Measurements from ENCODE around the gene ILRUN.
"Not testable (repeated sequence)": the region's sequence is repeated elsewhere in the genome, so short reads cannot be mapped to it uniquely, and the experiment has no call there.

The ILRUN gene

GRCh38 chr6:34696189-34696738, 303 bp downstream of the ILRUN start:
- DNase-seq: no peak

GRCh38 chr6:34695729-34696188, 808 bp downstream of the ILRUN start:
- no peak for DNase-seq

GRCh38 chr6:34692280-34692679, 4.3 kb downstream of the ILRUN start:
- no peak for DNase-seq

- no peak for DNase-seq
Measured at GRCh38 chr6:34689742-34690141, 6.8 kb downstream of the ILRUN start.

DNA sequence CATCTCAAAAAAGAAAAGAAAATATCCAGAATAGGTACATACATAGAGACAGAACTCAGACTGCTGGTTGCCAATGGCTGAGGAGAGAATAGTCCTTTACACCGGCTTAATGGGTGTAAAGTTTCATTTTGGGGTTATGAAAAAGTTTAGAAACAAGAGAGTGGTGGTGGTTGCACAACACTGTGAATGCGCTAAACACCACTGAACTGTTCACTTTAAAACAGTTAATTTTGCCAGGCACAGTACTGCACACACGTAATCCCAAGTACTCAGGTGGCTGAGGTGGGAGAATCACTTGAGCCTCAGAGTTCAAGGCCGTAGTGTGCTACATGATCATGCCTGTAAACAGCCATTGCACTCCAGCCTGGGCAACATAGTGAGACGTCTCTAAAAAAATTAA, 7.6 kb downstream of the ILRUN start:
- DNase-seq: no peak

- DNase-seq: no peak
Measured at GRCh38 chr6:34684919-34685318, 11.6 kb downstream of the ILRUN start.

DNA sequence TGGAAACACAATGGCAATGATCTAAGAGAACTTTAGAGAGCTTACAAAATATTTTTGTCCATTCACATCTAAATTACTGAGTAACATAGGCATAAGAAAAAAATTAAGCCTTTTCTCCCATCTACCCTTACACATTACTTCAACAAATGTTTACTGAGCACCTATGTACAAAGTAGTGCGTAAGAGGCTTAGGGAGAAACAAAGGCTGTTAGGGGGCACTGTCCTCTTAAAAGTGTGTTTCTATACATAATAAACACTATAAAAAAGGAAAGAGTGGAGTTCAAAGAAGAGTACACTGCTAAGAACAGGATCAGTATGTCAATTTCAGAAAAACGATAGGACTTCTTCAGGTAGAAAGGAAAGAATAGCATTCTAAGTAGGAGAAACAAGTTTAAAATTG, 12.2 kb downstream of the ILRUN start:
- DNase-seq: no peak

- DNase-seq: no peak
Measured at GRCh38 chr6:34680802-34681515, 15.6 kb downstream of the ILRUN start.

DNA sequence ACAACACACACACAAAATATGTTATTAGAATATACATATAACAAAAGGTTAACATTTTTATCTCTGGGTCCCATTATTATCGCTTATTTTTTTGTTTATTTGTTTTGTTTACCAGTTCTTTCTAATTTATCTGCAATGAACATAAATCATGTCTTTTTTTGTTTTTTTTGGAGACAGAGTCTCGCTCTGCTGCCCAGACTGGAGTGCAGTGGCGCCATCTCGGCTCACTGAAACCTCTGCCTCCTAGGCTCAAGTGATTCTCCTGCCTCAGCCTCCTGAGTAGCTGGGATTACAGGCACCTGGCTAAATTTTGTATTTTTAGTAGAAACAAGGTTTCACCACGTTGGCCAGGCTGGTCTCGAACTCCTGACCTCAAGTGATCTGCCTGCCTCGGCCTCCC, 16.3 kb downstream of the ILRUN start:
- DNase-seq: not testable (repeated sequence)

- no peak for DNase-seq
Measured at GRCh38 chr6:34679552-34680253, 16.9 kb downstream of the ILRUN start.

- no peak for DNase-seq
Measured at GRCh38 chr6:34676140-34676539, 20.4 kb downstream of the ILRUN start.

GRCh38 chr6:34674930-34675329, 21.6 kb downstream of the ILRUN start:
- DNase-seq: not testable (repeated sequence)

- DNase-seq: no peak
Measured at GRCh38 chr6:34674268-34674639, 22.3 kb downstream of the ILRUN start.

DNA sequence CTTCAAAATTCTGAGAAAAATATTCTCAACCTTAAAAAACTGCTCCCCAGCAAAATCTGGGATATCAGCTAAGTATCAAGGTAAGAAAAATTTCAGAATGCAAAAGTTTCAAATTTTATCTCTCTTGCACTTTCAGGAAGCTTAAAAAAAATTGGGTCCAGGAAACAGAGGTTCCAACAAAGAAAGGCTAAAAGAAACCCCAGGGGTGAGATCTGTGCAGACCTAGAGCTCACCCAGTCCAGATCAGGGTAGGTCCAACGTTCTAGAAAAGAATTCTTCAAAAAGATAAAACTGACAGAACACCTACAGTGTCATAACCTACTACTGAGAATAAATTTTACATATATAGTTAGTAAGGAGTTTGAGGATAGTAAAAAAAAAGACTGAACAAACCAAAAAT, 23.5 kb downstream of the ILRUN start:
- DNase-seq: no peak

GRCh38 chr6:34672657-34673043, 23.9 kb downstream of the ILRUN start:
- DNase-seq: no peak

DNA sequence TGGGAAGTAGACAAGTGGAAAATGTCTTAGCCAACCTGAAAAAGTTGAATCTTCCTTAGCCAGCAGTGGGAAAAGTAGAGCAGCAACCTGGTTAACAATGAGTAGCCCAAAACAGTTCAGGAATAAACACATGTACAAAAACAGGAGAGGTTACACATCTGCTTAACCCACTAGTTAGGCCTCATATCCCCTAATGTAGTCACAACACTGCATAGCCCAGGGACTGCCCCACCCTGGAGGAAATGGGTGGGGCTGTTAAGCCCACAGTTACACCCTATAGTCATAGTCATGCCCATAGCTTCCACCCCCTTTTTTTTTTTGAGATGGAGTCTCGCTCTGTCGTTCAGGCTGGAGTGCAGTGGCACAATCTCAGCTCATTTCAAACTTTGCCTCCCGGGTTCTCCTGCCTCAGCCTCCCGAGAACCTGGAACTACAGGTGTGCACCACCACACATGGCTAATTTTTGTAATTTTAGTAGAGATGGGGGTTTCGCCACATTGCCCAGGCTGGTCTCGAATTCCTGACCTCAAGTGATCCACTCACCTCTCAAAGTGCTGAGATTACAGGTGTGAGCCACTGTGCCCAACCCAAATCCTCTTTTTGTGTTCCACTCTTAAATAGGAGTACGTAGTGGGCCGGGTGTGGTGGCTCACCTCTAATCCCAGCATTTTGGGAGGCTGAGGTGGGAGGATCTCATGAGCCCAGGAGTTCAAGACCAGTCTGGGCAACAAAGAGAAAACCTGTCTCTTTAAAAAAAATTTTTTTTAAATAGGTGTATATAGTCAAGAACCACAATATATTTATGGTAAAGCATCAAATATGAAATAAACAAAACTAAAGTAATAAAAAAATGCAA, 24.5 kb downstream of the ILRUN start:
- peak; percentile 49 to 53 for DNase-seq

DNA sequence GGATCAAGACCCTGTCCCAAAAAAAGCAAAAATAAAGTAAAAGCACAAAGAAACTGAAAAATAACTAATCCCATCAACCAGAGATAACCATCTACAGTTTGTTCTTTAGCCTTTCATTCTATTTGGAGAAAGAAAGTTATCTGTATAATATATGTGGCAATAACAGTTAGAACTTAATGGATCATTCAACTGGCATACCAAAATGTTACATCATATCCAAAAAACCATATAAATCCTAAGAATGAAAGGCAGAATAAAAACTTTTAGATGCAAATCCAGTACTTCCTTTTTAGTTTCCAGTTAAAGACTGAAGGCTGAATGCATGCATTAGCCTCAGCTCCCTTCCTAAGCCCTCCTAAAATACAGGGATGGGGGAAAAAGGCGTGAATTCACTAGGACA, 25.2 kb downstream of the ILRUN start:
- DNase-seq: no peak

DNA sequence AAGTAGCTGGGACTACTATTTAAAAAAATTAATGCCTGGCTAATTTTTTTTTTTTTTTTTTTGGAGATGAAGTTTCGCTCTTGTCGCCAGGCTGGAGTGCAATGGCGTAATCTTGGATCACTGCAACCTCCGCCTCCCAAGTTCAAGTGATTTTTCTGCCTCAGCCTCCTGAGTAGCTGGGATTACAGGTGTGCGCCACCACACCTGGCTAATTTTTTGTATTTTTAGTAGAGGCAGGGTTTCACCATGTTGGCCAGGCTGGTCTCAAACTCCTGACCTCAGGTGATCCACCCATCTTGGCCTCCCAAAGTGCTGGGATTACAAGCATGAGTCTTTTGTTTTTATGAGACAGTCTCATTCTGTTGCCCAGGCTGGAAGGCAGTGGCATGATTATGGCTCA, 27.8 kb downstream of the ILRUN start:
- not testable (repeated sequence) for DNase-seq

DNA sequence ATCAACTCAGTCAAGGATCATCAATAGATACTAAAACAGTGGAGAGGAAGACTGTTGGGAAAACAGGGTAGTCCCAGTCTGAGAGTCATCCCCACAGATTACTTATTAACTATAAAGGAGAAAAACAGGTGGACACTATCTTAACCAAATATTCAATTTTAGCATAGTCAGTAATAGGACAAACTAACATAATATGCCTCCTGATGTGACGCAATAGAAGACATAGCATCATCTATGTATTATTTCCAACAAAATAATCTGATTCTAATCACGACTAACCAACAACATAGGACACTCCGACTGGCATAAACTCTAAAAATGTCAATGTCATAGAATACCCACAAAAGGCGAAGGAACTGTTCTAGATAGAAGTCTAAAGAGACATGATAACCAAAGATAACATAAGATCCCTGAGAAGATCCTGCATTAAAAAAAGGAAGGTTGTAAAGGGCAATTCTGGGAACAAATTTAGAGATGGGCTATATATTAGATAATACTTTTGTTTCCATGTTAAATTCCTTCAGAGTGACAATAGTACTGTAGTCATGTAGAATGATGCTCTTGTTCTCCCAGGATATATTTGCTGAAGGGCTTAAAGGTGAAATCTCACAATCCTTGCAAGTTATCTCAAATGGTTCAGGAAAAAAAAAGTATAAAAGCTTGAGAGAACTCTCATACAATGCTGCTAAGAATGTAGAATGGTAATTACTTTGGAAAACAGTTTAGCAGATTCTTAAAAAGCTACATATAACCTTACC, 28.9 kb downstream of the ILRUN start:
- DNase-seq: no peak

GRCh38 chr6:34665019-34665418, 31.5 kb downstream of the ILRUN start:
- no peak for DNase-seq

GRCh38 chr6:34664256-34664971, 32.2 kb downstream of the ILRUN start:
- no peak for DNase-seq

GRCh38 chr6:34663831-34664255, 32.7 kb downstream of the ILRUN start:
- no peak for DNase-seq

Data from stimulated activated CD4-positive, alpha-beta T cell treated with anti-CD3 and anti-CD28 coated beads, Interleukin-2, amount 100 ng/mL, for 48 hours (primary cell).